HepG2 (cell line): ENCODE results near the gene MAIP1. TPM values are rescaled to one million over a fixed set of nuclear protein-coding genes. Genes with fewer than 3 reads are reported as not detected.
A peak's percentile ranks its signal among the peaks of the same experiment; 100 is the strongest.

ENCODE experiments used
- ATAC-seq: fragments of 200-7000 bp; cut with Tn5 transposase; 3 replicates; pipeline ENCODE4 v1.9.1; 2020; ENCODE audit warnings: mild to moderate bottlenecking, moderate library complexity
- BruUV-seq: library from RNA; stranded (reverse); fragments of 400-500 nt; replicated peaks from 2 replicates; lab custom pipeline; 2021; lab: Mats Ljungman, UMichigan
- CTCF ChIA-PET: fragments of 300-600 bp; formaldehyde crosslinking; extraction: SDS; loops from one replicate; lab custom pipeline; 2021; ENCODE audit warnings: low total read pairs, inconsistent platforms, low intra/inter-chr PET ratio; lab: Yijun Ruan, JAX
- POLR2A ChIA-PET: fragments of 350-600 bp; sonication (Branson Sonifier 250); formaldehyde crosslinking; loops from one replicate; lab custom pipeline; 2020; ENCODE audit warnings: antibody characterized with exemption, inconsistent platforms; lab: Yijun Ruan, JAX
- DNase-seq: peaks from one replicate; pipeline ENCODE4 v3.0.0-alpha.2; 2015; ENCODE audit warnings: low spot score
- FAIRE-seq: peaks from 3 replicates; lab custom pipeline; 2011; peaks lifted over from hg19 to GRCh38; lab: Jason Lieb, UNC
- H2AFZ ChIP-seq: one replicate; pipeline ENCODE4 v1.6.1; 2011; ENCODE audit warnings: low read length, inconsistent platforms
- H3K27ac ChIP-seq: fragments of 300-600 bp; 3 replicates; pipeline ENCODE4 v1.8.0; 2011; ENCODE audit warnings: mixed run types, mild to moderate bottlenecking, mixed read lengths, low read length, inconsistent platforms; ENCODE audit not compliant: insufficient read depth; ENCODE audit errors: extremely low read length
- H3K27me3 ChIP-seq, 2 experiments: fragments of 200-600 bp in 1 of 2; 2 replicates in 1 of 2; 3 replicates in 1 of 2; pipeline versions ENCODE4 v1.6.0 to v1.8.0; 2011; ENCODE audit warnings: low read length in 2 of 2, mild to moderate bottlenecking in 2 of 2, moderate library complexity in 2 of 2, inconsistent platforms in 1 of 2; ENCODE audit not compliant: insufficient read depth in 2 of 2, control insufficient read depth in 1 of 2
- H3K36me3 ChIP-seq, 2 experiments: fragments of 200-600 bp in 1 of 2; replicated peaks in 1 of 2; 2 replicates in 1 of 2; 3 replicates in 1 of 2; pipeline versions ENCODE4 v1.5.1 to v1.8.0; 2011; ENCODE audit warnings: low read length in 2 of 2, inconsistent platforms in 1 of 2; ENCODE audit not compliant: insufficient read depth in 2 of 2, control insufficient read depth in 1 of 2
- H3K4me1 ChIP-seq: 2 replicates; pipeline ENCODE4 v1.5.1; 2012; ENCODE audit warnings: low read length, inconsistent platforms; ENCODE audit not compliant: insufficient read depth
- H3K4me2 ChIP-seq: 2 replicates; pipeline ENCODE4 v1.6.0; 2011; ENCODE audit warnings: low read depth, low read length, inconsistent platforms
- H3K4me3 ChIP-seq, 3 experiments: fragments of 200-600 bp in 1 of 3; sonication (generic), shearing (Covaris generic) in 1 of 3; replicated peaks in 1 of 3; 2 replicates each; pipeline ENCODE4 v1.5.1; 2011 to 2016; ENCODE audit warnings: low read length in 3 of 3, inconsistent platforms in 2 of 3, low read depth in 2 of 3, mild to moderate bottlenecking in 2 of 3, control low read depth in 1 of 3, mixed read lengths in 1 of 3; ENCODE audit not compliant: insufficient read depth in 1 of 3
- H3K79me2 ChIP-seq: one replicate; pipeline ENCODE4 v1.6.1; 2011; ENCODE audit warnings: low read length, inconsistent platforms; ENCODE audit not compliant: insufficient read depth
- H3K9ac ChIP-seq: 2 replicates; pipeline ENCODE4 v1.6.0; 2011; ENCODE audit warnings: mild to moderate bottlenecking, low read depth, low read length, inconsistent platforms; ENCODE audit not compliant: insufficient read depth
- H3K9me3 ChIP-seq: 2 replicates; pipeline ENCODE4 v1.5.1; 2012; ENCODE audit warnings: mild to moderate bottlenecking, low read length
- H4K20me1 ChIP-seq: 2 replicates; pipeline ENCODE4 v1.6.0; 2011; ENCODE audit warnings: inconsistent platforms, mild to moderate bottlenecking, low read length, moderate library complexity; ENCODE audit not compliant: insufficient read depth
- CREB1 ChIP-seq, 2 experiments: fragments of 450-650 bp in 1 of 2; IDR thresholded peaks; 2 replicates each; pipeline ENCODE4 v1.6.1; 2016 to 2017; ENCODE audit warnings: control low read depth in 1 of 2, mild to moderate bottlenecking in 1 of 2, missing compliant biosample characterization in 1 of 2, missing genetic modification characterization in 1 of 2
- EZH2 ChIP-seq: conservative IDR thresholded peaks from 2 replicates; pipeline ENCODE4 v1.6.1; 2012; ENCODE audit warnings: mild to moderate bottlenecking, low read depth, low read length, moderate library complexity
- NFIC ChIP-seq: IDR thresholded peaks from 2 replicates; pipeline ENCODE4 v1.6.1; 2012; ENCODE audit warnings: mild to moderate bottlenecking, low read length, inconsistent platforms
- TBP ChIP-seq: sonication (generic); formaldehyde crosslinking; IDR thresholded peaks from 2 replicates; pipeline ENCODE4 v1.5.0; 2020; ENCODE audit warnings: missing genetic modification reagents
- ZNF354B ChIP-seq: sonication (generic); formaldehyde crosslinking; IDR thresholded peaks from 2 replicates; pipeline ENCODE4 v1.8.0; 2022; ENCODE audit warnings: mild to moderate bottlenecking, missing genetic modification reagents
- ZNF564 ChIP-seq: sonication (generic); formaldehyde crosslinking; IDR thresholded peaks from 2 replicates; pipeline ENCODE4 v1.8.1; 2023; ENCODE audit warnings: mild to moderate bottlenecking, missing genetic modification reagents
- ZNF614 ChIP-seq: IDR thresholded peaks from 2 replicates; pipeline ENCODE4 v1.6.1; 2018; ENCODE audit warnings: missing biosample characterization, missing genetic modification reagents, inconsistent platforms, borderline replicate concordance
- ZNF891 ChIP-seq: sonication (generic); formaldehyde crosslinking; IDR thresholded peaks from 2 replicates; pipeline ENCODE4 v1.5.0; 2020; ENCODE audit warnings: mild to moderate bottlenecking, missing genetic modification reagents
- WGBS: methylation state at CpG from one replicate; pipeline ENCODE4 v1.1.6; 2017; ENCODE audit warnings: low lambda C conversion rate; 5-methylcytosine and 5-hydroxymethylcytosine counted together
- in situ Hi-C: cut with HindIII; loops from 2 replicates; pipeline ENCODE4 v1.10.0; 2017; ENCODE audit warnings: low pct_unique_long_range_greater_than_20kb; ENCODE audit not compliant: extremely low pct_ligation_motif_present
- intact Hi-C: fragments of 100-400 bp; cut with micrococcal nuclease; formaldehyde crosslinking; loops from one replicate; pipeline ENCODE4 v1.10.0; 2022; ENCODE audit not compliant: unreplicated experiment
- polyA plus RNA-seq, 8 experiments: library from polyadenylated mRNA; depleted of rRNA in 3 of 8; stranded (reverse) in 7 of 8; unstranded in 1 of 8; fragments of >200 nt; fragmentation: Illumina TruSeq in 4 of 8; extraction: Trizol in 4 of 8; gene quantifications; 2 replicates each; pipeline versions ENCODE4 v1.2.1 to v1.2.3, GENCODE V29; 2011 to 2016; ENCODE audit warnings: low read depth in 4 of 8, missing spikeins in 1 of 8, mixed read lengths in 1 of 8; ENCODE audit not compliant: insufficient read depth in 1 of 8
- total RNA-seq, 5 experiments: library from RNA; depleted of rRNA; stranded (reverse); fragments of >200 nt; fragmentation: Illumina TruSeq; extraction: Trizol; gene quantifications; 2 replicates each; pipeline ENCODE4 v1.2.3, GENCODE V29; 2016; ENCODE audit warnings: low read depth in 1 of 5
- TF ChIP-seq, protein P1 (sequence below): sonication (generic); formaldehyde crosslinking; IDR thresholded peaks from 2 replicates; pipeline ENCODE4 v1.5.1; 2020; ENCODE audit warnings: mild to moderate bottlenecking, missing genetic modification reagents
- TF ChIP-seq, protein P2 (sequence below): fragments of 450-650 bp; IDR thresholded peaks from 2 replicates; pipeline ENCODE4 v1.6.1; 2017; ENCODE audit warnings: mild to moderate bottlenecking
- TF ChIP-seq, protein P3 (sequence below): sonication (generic); formaldehyde crosslinking; IDR thresholded peaks from 2 replicates; pipeline ENCODE4 v1.8.1; 2023; ENCODE audit warnings: mild to moderate bottlenecking, missing genetic modification reagents

The MAIP1 gene
- total and polyA plus RNA-seq, 2 of the 13 experiments (the other 11 are each of a cell fraction or from before 2014, with no cell fraction given) = 22.3 to 72.9 TPM

DNA sequence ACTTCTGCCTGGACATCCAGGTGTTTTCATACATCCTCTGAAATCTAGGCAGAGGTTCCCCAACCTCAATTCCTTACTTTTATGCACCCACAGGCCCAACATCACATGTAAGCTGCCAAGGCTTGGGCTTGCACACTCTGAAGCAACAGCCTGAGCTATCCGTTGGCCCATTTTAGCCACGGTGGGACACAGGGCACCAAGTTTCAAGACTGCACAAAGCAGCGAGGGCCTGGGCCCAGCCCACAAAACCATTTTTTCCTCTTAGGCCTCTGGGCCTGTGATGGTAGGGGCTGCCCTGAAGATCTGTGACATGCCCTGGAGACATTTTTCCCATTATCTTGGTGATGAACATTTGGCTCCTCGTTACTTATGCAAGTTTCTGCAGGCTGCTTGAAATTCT is 38.4 kb upstream of the MAIP1 start (continued):
- TF ChIP-seq, protein P1, sequence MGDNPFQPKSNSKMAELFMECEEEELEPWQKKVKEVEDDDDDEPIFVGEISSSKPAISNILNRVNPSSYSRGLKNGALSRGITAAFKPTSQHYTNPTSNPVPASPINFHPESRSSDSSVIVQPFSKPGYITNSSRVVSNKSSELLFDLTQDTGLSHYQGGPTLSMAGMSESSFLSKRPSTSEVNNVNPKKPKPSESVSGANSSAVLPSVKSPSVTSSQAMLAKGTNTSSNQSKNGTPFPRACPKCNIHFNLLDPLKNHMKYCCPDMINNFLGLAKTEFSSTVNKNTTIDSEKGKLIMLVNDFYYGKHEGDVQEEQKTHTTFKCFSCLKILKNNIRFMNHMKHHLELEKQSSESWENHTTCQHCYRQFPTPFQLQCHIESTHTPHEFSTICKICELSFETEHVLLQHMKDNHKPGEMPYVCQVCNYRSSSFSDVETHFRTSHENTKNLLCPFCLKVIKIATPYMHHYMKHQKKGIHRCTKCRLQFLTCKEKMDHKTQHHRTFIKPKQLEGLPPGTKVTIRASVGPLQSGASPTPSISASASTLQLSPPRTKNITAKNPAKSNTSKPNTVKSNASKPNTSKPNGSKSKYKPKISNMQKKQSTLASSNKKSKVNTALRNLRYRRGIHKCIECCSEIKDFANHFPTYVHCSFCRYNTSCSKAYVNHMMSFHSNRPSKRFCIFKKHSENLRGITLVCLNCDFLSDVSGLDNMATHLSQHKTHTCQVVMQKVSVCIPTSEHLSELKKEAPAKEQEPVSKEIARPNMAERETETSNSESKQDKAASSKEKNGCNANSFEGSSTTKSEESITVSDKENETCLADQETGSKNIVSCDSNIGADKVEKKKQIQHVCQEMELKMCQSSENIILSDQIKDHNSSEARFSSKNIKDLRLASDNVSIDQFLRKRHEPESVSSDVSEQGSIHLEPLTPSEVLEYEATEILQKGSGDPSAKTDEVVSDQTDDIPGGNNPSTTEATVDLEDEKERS (CRISPR knock-in tag) = 0 out of 2 replicates have a peak, but pooled peaks have one; percentile 60
- TF ChIP-seq ZNF614 (CRISPR knock-in tag) (no peak), ZNF564 (CRISPR knock-in tag) (no peak), TBP (no peak), NFIC (no peak), ZNF354B (CRISPR knock-in tag) (no peak), ZNF891 (CRISPR knock-in tag) (0 out of 2 replicates have a peak, but pooled peaks have one; percentile 25), CREB1 (IDR thresholded peaks at IDR 0.05) (no peak), CREB1 (CRISPR knock-in tag; IDR thresholded peaks at IDR 0.05) (no peak)

DNA sequence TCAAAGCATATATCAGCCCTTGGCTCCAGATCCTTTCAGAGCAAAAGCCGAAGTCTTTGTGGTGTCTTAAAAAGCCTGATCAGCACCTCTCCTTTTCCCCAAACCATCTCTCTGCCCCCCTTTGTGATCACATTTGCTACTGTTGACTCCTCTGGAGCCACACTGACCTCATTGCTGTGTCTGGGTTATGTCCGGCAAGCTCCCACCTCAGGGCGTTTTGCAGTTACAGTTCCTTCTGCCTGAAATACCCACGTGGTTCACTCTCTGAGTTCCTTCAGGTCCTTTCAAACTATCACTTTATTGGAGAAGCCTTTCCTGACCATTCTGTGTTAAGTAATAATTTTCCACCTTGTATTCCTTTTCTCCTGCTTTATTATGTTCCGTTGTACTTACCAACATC is 32.5 kb upstream of the MAIP1 start:
- no peaks in the 10 kb centered on the region for H3K9me3 ChIP-seq
- H3K4me1 ChIP-seq = no peaks in the 10 kb centered on the region
- no peak overlapping the region for H3K4me3 ChIP-seq
- no peak overlapping the region for H3K27ac ChIP-seq
- no peak for DNase-seq
- H2AFZ ChIP-seq = no peak overlapping the region
- WGBS = 97% methylated on average over 5 of the region's 5 CpGs
- no peaks in the 10 kb centered on the region for H4K20me1 ChIP-seq
- intact Hi-C loops = no loop called here
- FAIRE-seq = no peak
- peaks cover 53% of the 10 kb centered on the region for H3K79me2 ChIP-seq
- no peak overlapping the region for H3K9ac ChIP-seq
- H3K4me2 ChIP-seq = no peak overlapping the region
- ChIA-PET CTCF (no interaction called here), POLR2A (no interaction called here)
- in situ Hi-C loops = no loop called here
- H3K27me3 ChIP-seq = no peaks in the 10 kb centered on the region
- BruUV-seq = no TSS peak
- H3K36me3 ChIP-seq = peaks cover 11 to 49% of the 10 kb centered on the region in 2 experiments
- ATAC-seq = no peak
- TF ChIP-seq, protein P2, sequence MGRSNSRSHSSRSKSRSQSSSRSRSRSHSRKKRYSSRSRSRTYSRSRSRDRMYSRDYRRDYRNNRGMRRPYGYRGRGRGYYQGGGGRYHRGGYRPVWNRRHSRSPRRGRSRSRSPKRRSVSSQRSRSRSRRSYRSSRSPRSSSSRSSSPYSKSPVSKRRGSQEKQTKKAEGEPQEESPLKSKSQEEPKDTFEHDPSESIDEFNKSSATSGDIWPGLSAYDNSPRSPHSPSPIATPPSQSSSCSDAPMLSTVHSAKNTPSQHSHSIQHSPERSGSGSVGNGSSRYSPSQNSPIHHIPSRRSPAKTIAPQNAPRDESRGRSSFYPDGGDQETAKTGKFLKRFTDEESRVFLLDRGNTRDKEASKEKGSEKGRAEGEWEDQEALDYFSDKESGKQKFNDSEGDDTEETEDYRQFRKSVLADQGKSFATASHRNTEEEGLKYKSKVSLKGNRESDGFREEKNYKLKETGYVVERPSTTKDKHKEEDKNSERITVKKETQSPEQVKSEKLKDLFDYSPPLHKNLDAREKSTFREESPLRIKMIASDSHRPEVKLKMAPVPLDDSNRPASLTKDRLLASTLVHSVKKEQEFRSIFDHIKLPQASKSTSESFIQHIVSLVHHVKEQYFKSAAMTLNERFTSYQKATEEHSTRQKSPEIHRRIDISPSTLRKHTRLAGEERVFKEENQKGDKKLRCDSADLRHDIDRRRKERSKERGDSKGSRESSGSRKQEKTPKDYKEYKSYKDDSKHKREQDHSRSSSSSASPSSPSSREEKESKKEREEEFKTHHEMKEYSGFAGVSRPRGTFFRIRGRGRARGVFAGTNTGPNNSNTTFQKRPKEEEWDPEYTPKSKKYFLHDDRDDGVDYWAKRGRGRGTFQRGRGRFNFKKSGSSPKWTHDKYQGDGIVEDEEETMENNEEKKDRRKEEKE = no peak
- TF ChIP-seq, protein P3, sequence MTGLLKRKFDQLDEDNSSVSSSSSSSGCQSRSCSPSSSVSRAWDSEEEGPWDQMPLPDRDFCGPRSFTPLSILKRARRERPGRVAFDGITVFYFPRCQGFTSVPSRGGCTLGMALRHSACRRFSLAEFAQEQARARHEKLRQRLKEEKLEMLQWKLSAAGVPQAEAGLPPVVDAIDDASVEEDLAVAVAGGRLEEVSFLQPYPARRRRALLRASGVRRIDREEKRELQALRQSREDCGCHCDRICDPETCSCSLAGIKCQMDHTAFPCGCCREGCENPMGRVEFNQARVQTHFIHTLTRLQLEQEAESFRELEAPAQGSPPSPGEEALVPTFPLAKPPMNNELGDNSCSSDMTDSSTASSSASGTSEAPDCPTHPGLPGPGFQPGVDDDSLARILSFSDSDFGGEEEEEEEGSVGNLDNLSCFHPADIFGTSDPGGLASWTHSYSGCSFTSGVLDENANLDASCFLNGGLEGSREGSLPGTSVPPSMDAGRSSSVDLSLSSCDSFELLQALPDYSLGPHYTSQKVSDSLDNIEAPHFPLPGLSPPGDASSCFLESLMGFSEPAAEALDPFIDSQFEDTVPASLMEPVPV (CRISPR knock-in tag) = no peak
- no peak for TF ChIP-seq EZH2
